ENCODE data around the gene TTYH1. TPM values are rescaled to one million over a fixed set of nuclear protein-coding genes. Genes with fewer than 3 reads are reported as not detected.

The TTYH1 gene
- total and polyA plus RNA-seq, 2 experiments from 2014 or later = 7.0 to 11.0 TPM

DNA sequence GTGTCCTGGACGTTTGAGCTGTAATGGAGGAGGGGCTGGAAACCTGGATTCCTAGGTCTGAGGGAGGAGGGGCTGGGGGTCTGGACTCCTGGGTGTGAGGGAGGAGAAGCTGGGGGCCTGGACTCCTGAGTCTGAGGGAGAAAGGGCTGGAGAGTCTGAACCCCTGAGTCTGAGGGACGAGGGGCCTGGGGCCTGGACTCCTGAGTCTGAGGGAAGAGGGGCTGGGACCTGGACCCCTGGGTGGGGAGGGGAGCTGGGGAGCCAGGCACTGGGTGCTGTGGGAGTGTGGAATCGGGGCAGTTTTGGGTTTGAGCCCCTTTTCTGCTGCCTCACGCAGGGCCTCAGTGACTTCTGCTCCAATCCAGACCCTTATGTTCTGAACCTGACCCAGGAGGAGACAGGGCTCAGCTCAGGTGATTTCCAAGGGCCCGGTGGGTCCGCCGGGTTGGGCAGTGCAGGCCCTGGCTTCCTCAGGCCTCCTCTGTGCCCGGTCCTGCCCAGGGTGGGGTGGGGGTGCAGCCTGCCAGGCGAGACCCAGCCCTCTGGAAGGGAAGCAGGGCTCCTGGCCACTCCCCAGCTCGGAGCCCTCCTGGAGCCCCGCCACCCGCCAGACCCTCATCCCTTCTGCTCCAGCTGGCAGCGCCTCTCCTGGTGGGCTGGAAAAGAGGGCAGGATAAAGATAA, 14.4 kb downstream of the TTYH1 start:
- no peaks in the 10 kb centered on the region for H3K79me2 ChIP-seq
- TF ChIP-seq EZH2 (IDR thresholded peaks at IDR 0.05; ENCODE audit: borderline replicate concordance) = no peak
- TF ChIP-seq, protein P1, sequence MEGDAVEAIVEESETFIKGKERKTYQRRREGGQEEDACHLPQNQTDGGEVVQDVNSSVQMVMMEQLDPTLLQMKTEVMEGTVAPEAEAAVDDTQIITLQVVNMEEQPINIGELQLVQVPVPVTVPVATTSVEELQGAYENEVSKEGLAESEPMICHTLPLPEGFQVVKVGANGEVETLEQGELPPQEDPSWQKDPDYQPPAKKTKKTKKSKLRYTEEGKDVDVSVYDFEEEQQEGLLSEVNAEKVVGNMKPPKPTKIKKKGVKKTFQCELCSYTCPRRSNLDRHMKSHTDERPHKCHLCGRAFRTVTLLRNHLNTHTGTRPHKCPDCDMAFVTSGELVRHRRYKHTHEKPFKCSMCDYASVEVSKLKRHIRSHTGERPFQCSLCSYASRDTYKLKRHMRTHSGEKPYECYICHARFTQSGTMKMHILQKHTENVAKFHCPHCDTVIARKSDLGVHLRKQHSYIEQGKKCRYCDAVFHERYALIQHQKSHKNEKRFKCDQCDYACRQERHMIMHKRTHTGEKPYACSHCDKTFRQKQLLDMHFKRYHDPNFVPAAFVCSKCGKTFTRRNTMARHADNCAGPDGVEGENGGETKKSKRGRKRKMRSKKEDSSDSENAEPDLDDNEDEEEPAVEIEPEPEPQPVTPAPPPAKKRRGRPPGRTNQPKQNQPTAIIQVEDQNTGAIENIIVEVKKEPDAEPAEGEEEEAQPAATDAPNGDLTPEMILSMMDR (IDR thresholded peaks at IDR 0.05; ENCODE audit: poor library complexity) = no peak
- no peak for TF ChIP-seq EZH2phosphoT487 (IDR thresholded peaks at IDR 0.05; ENCODE audit: low read depth, severe bottlenecking, unreplicated experiment)
- no peak overlapping the region for H3K27ac ChIP-seq
- peaks cover 5% of the 10 kb centered on the region for H4K20me1 ChIP-seq (ENCODE audit: insufficient read depth, poor library complexity, severe bottlenecking)
- no peak for DNase-seq (ENCODE audit: low spot score)
- H3K9me2 ChIP-seq (replicated peaks; ENCODE audit: insufficient read depth) = no peaks in the 10 kb centered on the region
- no peak overlapping the region for H3K4me3 ChIP-seq
- H3K9me3 ChIP-seq (ENCODE audit: low read depth) = no peaks in the 10 kb centered on the region
- peaks cover 11% of the 10 kb centered on the region for H3K4me1 ChIP-seq (ENCODE audit: insufficient read depth)
- no peaks in the 10 kb centered on the region for H3K36me3 ChIP-seq (replicated peaks; ENCODE audit: insufficient read depth, low read depth)
- peak overlapping the region; percentile 93 for H3K4me2 ChIP-seq
- H3K27me3 ChIP-seq = peaks cover 11% of the 10 kb centered on the region
- no peak overlapping the region for H2AFZ ChIP-seq
- WGBS (ENCODE audit: low lambda C conversion rate, missing lambda C conversion rate) = 61% methylated on average over 8 of the region's 13 CpGs

DNA sequence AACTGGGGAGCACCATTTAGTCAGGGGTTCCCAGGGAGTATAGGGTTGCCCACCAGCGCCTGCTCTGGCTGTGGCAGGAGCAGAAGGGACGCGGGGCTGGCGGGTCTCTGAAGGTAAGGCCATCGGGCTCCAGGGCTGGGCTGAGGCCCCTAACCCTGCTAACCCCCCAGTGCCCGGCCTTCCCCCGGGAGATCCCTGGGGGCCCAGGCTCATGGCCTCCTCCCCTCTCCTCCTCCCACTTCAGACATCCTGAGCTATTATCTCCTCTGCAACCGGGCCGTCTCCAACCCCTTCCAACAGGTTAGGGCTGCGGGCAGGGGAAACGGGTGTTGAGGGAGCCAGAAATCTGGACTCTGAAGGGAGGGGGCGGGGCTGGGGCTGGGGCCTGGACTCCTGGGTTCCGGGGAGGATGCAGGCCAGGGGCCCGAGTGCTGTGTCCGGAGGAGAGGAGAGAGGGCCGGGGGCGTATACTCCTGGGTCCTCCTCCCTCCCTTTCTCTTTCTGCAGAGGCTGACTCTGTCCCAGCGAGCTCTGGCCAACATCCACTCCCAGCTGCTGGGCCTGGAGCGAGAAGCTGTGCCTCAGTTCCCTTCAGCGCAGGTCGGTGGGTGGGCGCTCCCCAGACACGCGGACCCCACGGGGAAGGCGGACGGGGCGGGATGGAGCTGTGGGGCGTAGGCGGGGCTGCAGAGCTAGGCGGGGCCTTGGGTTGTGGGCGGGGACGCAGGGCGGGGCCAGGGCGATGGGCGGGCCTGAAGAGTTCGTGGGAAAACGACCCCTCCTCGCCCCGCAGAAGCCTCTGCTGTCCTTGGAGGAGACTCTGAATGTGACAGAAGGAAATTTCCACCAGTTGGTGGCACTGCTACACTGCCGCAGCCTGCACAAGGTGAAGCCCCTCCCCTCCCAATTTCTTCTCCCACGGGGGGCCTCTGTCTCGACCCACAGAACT, 15.3 kb downstream of the TTYH1 start:
- Histone ChIP-seq H3K4me3 (no peak overlapping the region), H3K9me2 (replicated peaks; ENCODE audit: insufficient read depth) (no peaks in the 10 kb centered on the region), H3K4me2 (peak overlapping the region; percentile 93)

DNA sequence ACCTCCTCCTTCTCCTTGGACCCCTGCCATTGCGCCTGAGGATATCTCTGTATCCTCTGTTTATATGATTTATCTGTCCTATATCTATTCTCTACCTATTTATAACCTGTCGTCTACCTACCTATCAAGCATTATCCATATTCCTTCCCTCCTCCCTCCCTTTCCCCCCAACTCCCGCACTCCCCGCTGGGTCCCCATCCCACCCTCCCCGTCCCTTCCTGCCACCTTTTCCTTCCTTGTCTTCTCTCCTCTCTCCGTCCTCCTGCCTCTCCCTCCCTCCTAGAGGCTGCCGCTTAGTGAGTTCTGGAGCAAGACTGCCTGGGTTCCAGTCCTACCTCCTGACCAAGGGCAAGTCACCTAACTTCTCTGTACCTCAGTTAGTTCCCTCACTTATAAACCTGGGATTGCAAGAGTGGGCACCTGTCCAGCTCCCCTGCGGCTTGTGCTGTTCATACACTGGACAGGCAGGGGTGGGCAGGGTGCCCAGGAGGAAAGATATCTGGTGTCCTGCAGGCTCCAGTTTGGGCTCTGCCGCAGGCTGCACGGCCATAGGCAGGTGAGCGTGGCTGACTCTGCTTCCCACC, 16.1 kb downstream of the TTYH1 start:
- Histone ChIP-seq H3K9me3 (ENCODE audit: low read depth) (no peaks in the 10 kb centered on the region), H3K4me3 (no peak overlapping the region), H2AFZ (no peak overlapping the region), H4K20me1 (ENCODE audit: insufficient read depth, poor library complexity, severe bottlenecking) (peaks cover 5% of the 10 kb centered on the region), H3K36me3 (replicated peaks; ENCODE audit: insufficient read depth, low read depth) (no peaks in the 10 kb centered on the region), H3K4me2 (peak overlapping the region; percentile 93), H3K9me2 (replicated peaks; ENCODE audit: insufficient read depth) (no peaks in the 10 kb centered on the region), H3K4me1 (ENCODE audit: insufficient read depth) (peaks cover 11% of the 10 kb centered on the region), H3K27ac (no peak overlapping the region), H3K27me3 (peaks cover 11% of the 10 kb centered on the region), H3K79me2 (no peaks in the 10 kb centered on the region)
- WGBS (ENCODE audit: low lambda C conversion rate, missing lambda C conversion rate) = 73% methylated on average over 6 of the region's 11 CpGs
- no peak for DNase-seq (ENCODE audit: low spot score)
- TF ChIP-seq EZH2phosphoT487 (IDR thresholded peaks at IDR 0.05; ENCODE audit: low read depth, severe bottlenecking, unreplicated experiment) = no peak
- no peak for TF ChIP-seq EZH2 (IDR thresholded peaks at IDR 0.05; ENCODE audit: borderline replicate concordance)
- TF ChIP-seq, protein P1 (IDR thresholded peaks at IDR 0.05; ENCODE audit: poor library complexity) = no peak

More for the DNA sequence above, 15.3 kb downstream of the TTYH1 start:
- Histone ChIP-seq H3K27ac (no peak overlapping the region), H2AFZ (no peak overlapping the region), H3K4me1 (ENCODE audit: insufficient read depth) (peaks cover 11% of the 10 kb centered on the region), H3K27me3 (peaks cover 11% of the 10 kb centered on the region), H3K79me2 (no peaks in the 10 kb centered on the region), H3K9me3 (ENCODE audit: low read depth) (no peaks in the 10 kb centered on the region), H4K20me1 (ENCODE audit: insufficient read depth, poor library complexity, severe bottlenecking) (peaks cover 5% of the 10 kb centered on the region), H3K36me3 (replicated peaks; ENCODE audit: insufficient read depth, low read depth) (no peaks in the 10 kb centered on the region)
- peak; percentile 77 for DNase-seq (ENCODE audit: low spot score)
- 7% methylated on average over 26 of the region's 43 CpGs for WGBS (ENCODE audit: low lambda C conversion rate, missing lambda C conversion rate)
- TF ChIP-seq, protein P1 (IDR thresholded peaks at IDR 0.05; ENCODE audit: poor library complexity) = peak; percentile 44
- TF ChIP-seq EZH2phosphoT487 (IDR thresholded peaks at IDR 0.05; ENCODE audit: low read depth, severe bottlenecking, unreplicated experiment) = no peak

Data from hepatocyte (in vitro differentiated cells).